ENCODE results near the gene METAP2. TPM values are rescaled to one million over a fixed set of nuclear protein-coding genes. Genes with fewer than 3 reads are reported as not detected.

The METAP2 gene
- total and polyA plus RNA-seq, 12 donors = 41.3 to 86.4 (median 58.4) TPM

DNA sequence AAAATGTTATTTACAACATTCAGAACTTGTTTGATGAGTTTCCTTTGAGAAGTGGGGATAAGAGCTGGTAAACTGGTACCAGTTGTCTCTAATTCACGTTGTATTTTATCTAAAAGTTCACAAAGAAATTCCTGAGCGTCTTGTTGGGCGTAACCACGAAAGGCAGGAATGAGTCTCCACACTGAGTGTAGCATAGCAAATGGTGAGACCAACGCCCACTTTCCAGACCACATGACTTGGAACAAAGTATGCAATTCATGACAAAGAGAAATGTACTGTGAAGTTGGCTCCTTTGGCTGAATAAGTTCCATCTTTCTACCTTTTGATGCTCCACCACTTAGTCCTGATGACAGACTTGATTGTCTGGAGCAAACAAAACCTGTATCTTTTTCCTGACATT, 58.9 kb downstream of the METAP2 start:
- intact Hi-C loops (cut with DNase I) = loop anchor here (2.0 to 10.0 kb wide), 6 partner anchors 178 to 416 kb away; partner anchors contain the start of genes FGD6 (in 1 of the 10) and VEZT (in 1 of the 10)
- ATAC-seq (no peak), DNase-seq (no peak)
- no peaks in the 10 kb centered on the region for H3K27me3 ChIP-seq
- no peak overlapping the region for H3K27ac ChIP-seq
- no peak overlapping the region for H3K4me3 ChIP-seq
- WGBS, 2 donors = 52 to 62% methylated on average over 5 of the region's 5 CpGs
- no peaks in the 10 kb centered on the region for H3K4me1 ChIP-seq
- no peaks in the 10 kb centered on the region for H3K9me3 ChIP-seq
- TF ChIP-seq, protein P1, sequence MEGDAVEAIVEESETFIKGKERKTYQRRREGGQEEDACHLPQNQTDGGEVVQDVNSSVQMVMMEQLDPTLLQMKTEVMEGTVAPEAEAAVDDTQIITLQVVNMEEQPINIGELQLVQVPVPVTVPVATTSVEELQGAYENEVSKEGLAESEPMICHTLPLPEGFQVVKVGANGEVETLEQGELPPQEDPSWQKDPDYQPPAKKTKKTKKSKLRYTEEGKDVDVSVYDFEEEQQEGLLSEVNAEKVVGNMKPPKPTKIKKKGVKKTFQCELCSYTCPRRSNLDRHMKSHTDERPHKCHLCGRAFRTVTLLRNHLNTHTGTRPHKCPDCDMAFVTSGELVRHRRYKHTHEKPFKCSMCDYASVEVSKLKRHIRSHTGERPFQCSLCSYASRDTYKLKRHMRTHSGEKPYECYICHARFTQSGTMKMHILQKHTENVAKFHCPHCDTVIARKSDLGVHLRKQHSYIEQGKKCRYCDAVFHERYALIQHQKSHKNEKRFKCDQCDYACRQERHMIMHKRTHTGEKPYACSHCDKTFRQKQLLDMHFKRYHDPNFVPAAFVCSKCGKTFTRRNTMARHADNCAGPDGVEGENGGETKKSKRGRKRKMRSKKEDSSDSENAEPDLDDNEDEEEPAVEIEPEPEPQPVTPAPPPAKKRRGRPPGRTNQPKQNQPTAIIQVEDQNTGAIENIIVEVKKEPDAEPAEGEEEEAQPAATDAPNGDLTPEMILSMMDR (IDR thresholded peaks at IDR 0.05) = no peak
- H3K36me3 ChIP-seq = no peaks in the 10 kb centered on the region

DNA sequence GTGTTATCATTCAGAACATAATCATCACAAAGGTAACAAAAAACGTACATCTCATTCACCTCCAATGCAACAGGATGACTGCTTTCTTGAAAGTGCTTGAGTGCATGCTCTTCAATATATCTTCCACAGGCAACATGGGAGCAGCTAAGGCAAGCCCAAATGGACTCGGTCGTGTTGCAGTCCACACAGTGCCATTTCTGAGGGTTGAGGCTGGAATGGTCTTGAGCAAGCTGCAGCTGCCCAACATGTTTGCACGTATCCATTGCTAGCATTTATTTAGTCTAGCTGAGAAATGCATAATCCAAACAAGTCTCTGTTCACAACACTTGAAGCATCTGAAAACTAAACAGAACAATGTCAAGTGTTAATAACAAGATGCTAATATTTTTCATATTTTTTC, 60.0 kb downstream of the METAP2 start:
- no peak overlapping the region for H3K4me3 ChIP-seq
- no peak overlapping the region for H3K27ac ChIP-seq
- intact Hi-C loops (cut with DNase I) = loop anchor here (1.0 to 10.0 kb wide), 8 partner anchors 179 to 417 kb away; partner anchors contain the start of genes FGD6 (in 1 of the 10) and VEZT (in 1 of the 10)
- no peaks in the 10 kb centered on the region for H3K27me3 ChIP-seq
- TF ChIP-seq, protein P1 (IDR thresholded peaks at IDR 0.05) = no peak
- DNase-seq (no peak), ATAC-seq (no peak)
- WGBS, 2 donors = 75% methylated on average over 4 of the region's 4 CpGs
- no peaks in the 10 kb centered on the region for H3K36me3 ChIP-seq
- no peaks in the 10 kb centered on the region for H3K4me1 ChIP-seq
- no peaks in the 10 kb centered on the region for H3K9me3 ChIP-seq

DNA sequence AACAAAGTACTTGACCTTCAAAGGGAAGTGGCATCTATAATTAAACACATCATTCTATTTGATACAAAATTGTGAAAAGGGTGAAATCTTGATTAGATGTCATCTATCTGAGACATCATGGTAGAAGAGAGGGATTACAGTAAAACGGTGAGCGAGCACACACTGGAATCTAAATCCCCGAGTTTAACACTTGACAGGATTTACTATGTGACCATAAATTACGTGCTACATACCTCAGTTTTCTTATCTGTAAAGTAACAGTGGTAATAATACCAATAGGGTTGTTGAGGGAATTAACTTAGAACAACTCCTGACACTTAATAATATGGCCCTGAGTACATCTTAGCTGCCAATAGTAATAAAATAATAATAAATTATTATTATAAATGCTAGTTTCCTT, 64.1 kb downstream of the METAP2 start:
- no peak overlapping the region for H3K27ac ChIP-seq
- TF ChIP-seq, protein P1 (IDR thresholded peaks at IDR 0.05) = no peak
- no peak for ATAC-seq
- intact Hi-C loops (cut with DNase I) = loop anchor here in 5 of 10 donors (10.0 kb wide), 3 partner anchors 183 to 323 kb away; partner anchors contain the start of genes FGD6 (in 1 of the 5) and VEZT (in 1 of the 5)
- no peak for DNase-seq
- WGBS, 2 donors = 80 to 83% methylated on average over 4 of the region's 4 CpGs
- H3K4me3 ChIP-seq = no peak overlapping the region
- H3K27me3 ChIP-seq = no peaks in the 10 kb centered on the region
- H3K36me3 ChIP-seq = no peaks in the 10 kb centered on the region
- no peaks in the 10 kb centered on the region for H3K9me3 ChIP-seq
- H3K4me1 ChIP-seq = no peaks in the 10 kb centered on the region

DNA sequence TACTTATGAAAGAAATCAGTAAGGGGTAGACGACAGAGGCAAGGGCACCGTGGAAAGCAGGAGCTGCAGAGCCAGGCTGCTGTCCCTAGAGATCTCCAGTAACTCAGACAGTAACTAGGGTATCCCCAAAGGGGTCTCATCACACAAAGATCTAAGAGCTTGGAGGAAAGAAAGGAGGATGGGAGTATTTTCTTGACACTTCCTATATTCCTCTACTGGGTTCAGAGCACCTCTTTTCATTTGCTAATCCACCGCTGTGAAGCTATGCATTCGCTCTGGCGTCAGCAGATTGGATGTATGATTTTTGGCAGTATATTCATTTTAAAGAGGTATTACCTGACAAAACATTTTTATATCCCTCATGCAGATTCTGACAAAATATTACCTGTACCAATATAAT, 64.7 kb downstream of the METAP2 start:
- TF ChIP-seq, protein P1 (IDR thresholded peaks at IDR 0.05) = no peak
- H3K27me3 ChIP-seq = no peaks in the 10 kb centered on the region
- WGBS, 2 donors = 49 to 58% methylated on average over 5 of the region's 5 CpGs
- no peaks in the 10 kb centered on the region for H3K36me3 ChIP-seq
- no peak overlapping the region for H3K4me3 ChIP-seq
- no peaks in the 10 kb centered on the region for H3K9me3 ChIP-seq
- ATAC-seq = peak in 1 of 8 donors; percentile 9
- no peak for DNase-seq
- no peaks in the 10 kb centered on the region for H3K4me1 ChIP-seq
- H3K27ac ChIP-seq = no peak overlapping the region
- intact Hi-C loops (cut with DNase I) = loop anchor here in 5 of 10 donors (10.0 kb wide), 3 partner anchors 184 to 324 kb away; partner anchors contain the start of genes FGD6 (in 1 of the 5) and VEZT (in 1 of the 5)

Measured in heart right ventricle (tissue), 16 donors.